Measurements from ENCODE around the gene MID1.

The MID1 gene

DNA sequence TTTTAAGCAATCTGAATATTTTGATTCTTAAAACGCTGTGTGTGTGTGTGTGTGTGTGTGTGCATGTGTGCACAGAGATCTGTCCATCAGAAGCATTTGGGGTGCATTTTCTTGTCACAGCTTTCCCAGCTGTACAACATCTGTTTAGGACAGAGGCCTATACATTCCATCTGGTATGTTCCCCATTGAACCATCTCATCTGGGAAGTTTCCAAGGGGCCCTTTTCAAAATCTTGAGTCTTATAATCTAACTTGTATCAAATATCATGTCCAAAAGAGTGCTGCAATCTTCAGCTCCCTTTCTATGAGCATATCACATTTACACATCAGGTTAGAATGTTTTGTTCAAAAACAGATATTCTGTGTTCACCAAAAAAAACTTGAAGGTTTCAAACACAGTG, 16.5 kb upstream of the MID1 start:
- Histone ChIP-seq H3K4me3 (ENCODE audit: low read depth in 1 of 5, low read length in 5 of 5) (no peak overlapping the region), H3K9me3 (ENCODE audit: control insufficient read depth in 5 of 5, low read length in 5 of 5) (peaks cover 0 to 3% (median 0%) of the 10 kb centered on the region in 5 donors), H3K36me3 (ENCODE audit: control insufficient read depth in 5 of 5, insufficient read depth in 5 of 5, low read length in 5 of 5) (no peaks in the 10 kb centered on the region), H3K27ac (ENCODE audit: low read depth, low read length) (no peak overlapping the region), H3K27me3 (ENCODE audit: control insufficient read depth in 5 of 5, insufficient read depth in 4 of 5, low read length in 5 of 5) (no peaks in the 10 kb centered on the region), H3K4me1 (ENCODE audit: control insufficient read depth in 5 of 5, insufficient read depth in 5 of 5, low read length in 5 of 5) (peaks cover 0 to 4% (median 0%) of the 10 kb centered on the region in 5 donors), H3K9ac (ENCODE audit: low read length in 5 of 5) (no peak overlapping the region)

DNA sequence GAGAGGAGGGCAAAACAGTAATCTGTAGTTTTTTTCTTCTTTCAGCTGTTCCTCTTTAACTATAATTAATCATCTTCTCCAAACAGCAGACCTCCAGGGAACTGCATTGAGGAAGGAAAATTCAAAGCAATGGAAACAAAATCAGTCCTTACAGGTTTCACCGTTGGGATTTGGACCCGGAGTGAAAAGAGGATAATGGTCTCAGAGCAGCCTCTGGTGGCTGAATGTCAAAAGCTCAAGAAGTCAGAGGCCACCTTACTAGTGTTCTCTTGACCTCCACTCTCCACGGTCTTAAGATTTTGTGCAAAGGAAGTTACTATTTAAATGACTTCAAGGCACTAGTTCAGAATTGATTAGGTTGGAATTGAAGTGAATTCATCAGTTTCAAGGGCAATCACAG, 16.0 kb upstream of the MID1 start:
- Histone ChIP-seq H3K4me3 (ENCODE audit: low read depth in 1 of 5, low read length in 5 of 5) (no peak overlapping the region), H3K27ac (ENCODE audit: low read depth, low read length) (peak overlapping the region; percentile 0), H3K9me3 (ENCODE audit: control insufficient read depth in 5 of 5, low read length in 5 of 5) (peaks cover 0 to 3% (median 0%) of the 10 kb centered on the region in 5 donors), H3K27me3 (ENCODE audit: control insufficient read depth in 5 of 5, insufficient read depth in 4 of 5, low read length in 5 of 5) (no peaks in the 10 kb centered on the region), H3K4me1 (ENCODE audit: control insufficient read depth in 5 of 5, insufficient read depth in 5 of 5, low read length in 5 of 5) (peaks cover 0 to 4% (median 0%) of the 10 kb centered on the region in 5 donors), H3K36me3 (ENCODE audit: control insufficient read depth in 5 of 5, insufficient read depth in 5 of 5, low read length in 5 of 5) (no peaks in the 10 kb centered on the region), H3K9ac (ENCODE audit: low read length in 5 of 5) (no peak overlapping the region)

- Histone ChIP-seq H3K27ac (ENCODE audit: low read depth, low read length) (no peak overlapping the region), H3K4me1 (ENCODE audit: control insufficient read depth in 5 of 5, insufficient read depth in 5 of 5, low read length in 5 of 5) (peaks cover 0 to 4% (median 0%) of the 10 kb centered on the region in 5 donors), H3K27me3 (ENCODE audit: control insufficient read depth in 5 of 5, insufficient read depth in 4 of 5, low read length in 5 of 5) (peaks cover 0 to 2% (median 0%) of the 10 kb centered on the region in 5 donors), H3K9ac (ENCODE audit: low read length in 5 of 5) (no peak overlapping the region), H3K9me3 (ENCODE audit: control insufficient read depth in 5 of 5, low read length in 5 of 5) (peaks cover 0 to 3% (median 0%) of the 10 kb centered on the region in 5 donors), H3K4me3 (ENCODE audit: low read depth in 1 of 5, low read length in 5 of 5) (no peak overlapping the region), H3K36me3 (ENCODE audit: control insufficient read depth in 5 of 5, insufficient read depth in 5 of 5, low read length in 5 of 5) (no peaks in the 10 kb centered on the region)
These were observed 14.2 kb upstream of the MID1 start for GRCh38 chrX:10634392-10635161.

GRCh38 chrX:10633722-10634121, 13.3 kb upstream of the MID1 start:
- Histone ChIP-seq H3K36me3 (ENCODE audit: control insufficient read depth in 5 of 5, insufficient read depth in 5 of 5, low read length in 5 of 5) (no peaks in the 10 kb centered on the region), H3K9me3 (ENCODE audit: control insufficient read depth in 5 of 5, low read length in 5 of 5) (peaks cover 0 to 3% (median 0%) of the 10 kb centered on the region in 5 donors), H3K4me1 (ENCODE audit: control insufficient read depth in 5 of 5, insufficient read depth in 5 of 5, low read length in 5 of 5) (peaks cover 0 to 4% (median 0%) of the 10 kb centered on the region in 5 donors), H3K27ac (ENCODE audit: low read depth, low read length) (no peak overlapping the region), H3K27me3 (ENCODE audit: control insufficient read depth in 5 of 5, insufficient read depth in 4 of 5, low read length in 5 of 5) (peaks cover 0 to 2% (median 0%) of the 10 kb centered on the region in 5 donors), H3K9ac (ENCODE audit: low read length in 5 of 5) (no peak overlapping the region), H3K4me3 (ENCODE audit: low read depth in 1 of 5, low read length in 5 of 5) (no peak overlapping the region)

- Histone ChIP-seq H3K4me3 (ENCODE audit: low read depth in 1 of 5, low read length in 5 of 5) (no peak overlapping the region), H3K4me1 (ENCODE audit: control insufficient read depth in 5 of 5, insufficient read depth in 5 of 5, low read length in 5 of 5) (peaks cover 0 to 4% (median 0%) of the 10 kb centered on the region in 5 donors), H3K27ac (ENCODE audit: low read depth, low read length) (no peak overlapping the region), H3K27me3 (ENCODE audit: control insufficient read depth in 5 of 5, insufficient read depth in 4 of 5, low read length in 5 of 5) (peaks cover 0 to 2% (median 0%) of the 10 kb centered on the region in 5 donors), H3K36me3 (ENCODE audit: control insufficient read depth in 5 of 5, insufficient read depth in 5 of 5, low read length in 5 of 5) (no peaks in the 10 kb centered on the region), H3K9ac (ENCODE audit: low read length in 5 of 5) (no peak overlapping the region), H3K9me3 (ENCODE audit: control insufficient read depth in 5 of 5, low read length in 5 of 5) (peaks cover 0 to 3% (median 0%) of the 10 kb centered on the region in 5 donors)
These were observed 11.2 kb upstream of the MID1 start for GRCh38 chrX:10631416-10632145.

DNA sequence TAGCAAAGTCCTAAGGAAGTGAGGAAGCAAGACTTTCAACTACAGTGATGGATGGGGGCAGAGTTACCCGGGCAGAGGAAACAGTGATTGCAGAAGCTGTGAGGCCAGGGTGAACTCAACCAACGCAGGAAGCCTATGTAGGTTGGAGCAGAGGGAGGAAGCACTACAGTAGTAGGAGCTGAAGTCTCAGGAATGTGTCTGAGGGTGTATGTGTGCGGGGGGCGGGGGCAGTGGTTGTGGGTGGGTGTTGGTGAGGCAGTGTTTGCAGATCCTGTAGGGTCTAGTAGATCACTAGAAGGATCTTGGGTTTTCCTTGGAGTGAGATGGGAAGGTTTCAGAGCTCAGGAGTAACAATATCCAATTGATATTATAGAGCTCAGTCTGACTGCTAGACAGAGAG, 9.9 kb upstream of the MID1 start:
- Histone ChIP-seq H3K27me3 (ENCODE audit: control insufficient read depth in 5 of 5, insufficient read depth in 4 of 5, low read length in 5 of 5) (peaks cover 0 to 2% (median 0%) of the 10 kb centered on the region in 5 donors), H3K27ac (ENCODE audit: low read depth, low read length) (no peak overlapping the region), H3K9ac (ENCODE audit: low read length in 5 of 5) (no peak overlapping the region), H3K4me3 (ENCODE audit: low read depth in 1 of 5, low read length in 5 of 5) (no peak overlapping the region), H3K9me3 (ENCODE audit: control insufficient read depth in 5 of 5, low read length in 5 of 5) (peaks cover 0 to 3% (median 0%) of the 10 kb centered on the region in 5 donors), H3K4me1 (ENCODE audit: control insufficient read depth in 5 of 5, insufficient read depth in 5 of 5, low read length in 5 of 5) (no peaks in the 10 kb centered on the region), H3K36me3 (ENCODE audit: control insufficient read depth in 5 of 5, insufficient read depth in 5 of 5, low read length in 5 of 5) (no peaks in the 10 kb centered on the region)

DNA sequence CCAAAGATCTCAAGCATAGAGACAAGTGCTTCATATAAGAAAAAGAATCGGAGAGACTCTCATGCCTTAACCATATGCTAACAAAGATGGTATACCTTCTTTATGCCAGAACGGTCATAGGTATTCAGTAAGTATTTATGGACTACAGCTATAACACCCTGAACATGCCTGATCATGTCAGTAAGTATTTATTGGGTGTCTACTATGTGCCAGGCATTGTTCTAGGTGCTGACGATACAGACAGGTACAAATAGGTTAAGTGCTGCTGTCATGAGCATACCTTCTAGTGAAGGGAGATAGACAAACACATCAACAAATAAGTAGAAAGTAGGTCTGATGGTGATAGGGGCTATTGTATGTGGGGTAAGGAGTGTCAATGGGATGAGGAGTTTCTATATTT, 9.5 kb upstream of the MID1 start:
- Histone ChIP-seq H3K9ac (ENCODE audit: low read length in 5 of 5) (no peak overlapping the region), H3K9me3 (ENCODE audit: control insufficient read depth in 5 of 5, low read length in 5 of 5) (peaks cover 0 to 3% (median 0%) of the 10 kb centered on the region in 5 donors), H3K36me3 (ENCODE audit: control insufficient read depth in 5 of 5, insufficient read depth in 5 of 5, low read length in 5 of 5) (no peaks in the 10 kb centered on the region), H3K27ac (ENCODE audit: low read depth, low read length) (no peak overlapping the region), H3K4me1 (ENCODE audit: control insufficient read depth in 5 of 5, insufficient read depth in 5 of 5, low read length in 5 of 5) (no peaks in the 10 kb centered on the region), H3K4me3 (ENCODE audit: low read depth in 1 of 5, low read length in 5 of 5) (no peak overlapping the region), H3K27me3 (ENCODE audit: control insufficient read depth in 5 of 5, insufficient read depth in 4 of 5, low read length in 5 of 5) (peaks cover 0 to 2% (median 0%) of the 10 kb centered on the region in 5 donors)

DNA sequence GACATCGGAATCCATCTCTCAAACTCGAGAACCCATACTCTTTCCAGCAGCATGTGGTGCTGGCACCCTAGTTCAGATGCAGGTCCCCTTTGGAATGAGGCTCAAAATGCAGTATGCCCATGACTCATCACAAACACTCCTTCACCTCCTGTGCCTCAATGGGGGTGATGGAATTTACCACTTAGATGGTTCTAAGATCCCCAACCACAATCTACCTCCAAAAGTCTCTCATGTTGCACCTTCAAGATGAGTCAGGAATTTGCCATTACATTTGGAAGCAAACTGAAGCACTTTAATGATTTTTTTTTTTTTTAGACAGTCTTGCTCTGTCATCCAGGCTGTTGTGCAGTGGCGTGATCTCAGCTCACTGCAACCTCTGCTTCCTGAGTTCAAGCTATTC, 8.5 kb upstream of the MID1 start:
- Histone ChIP-seq H3K27me3 (ENCODE audit: control insufficient read depth in 5 of 5, insufficient read depth in 4 of 5, low read length in 5 of 5) (peaks cover 0 to 2% (median 0%) of the 10 kb centered on the region in 5 donors), H3K4me1 (ENCODE audit: control insufficient read depth in 5 of 5, insufficient read depth in 5 of 5, low read length in 5 of 5) (no peaks in the 10 kb centered on the region), H3K36me3 (ENCODE audit: control insufficient read depth in 5 of 5, insufficient read depth in 5 of 5, low read length in 5 of 5) (no peaks in the 10 kb centered on the region), H3K9me3 (ENCODE audit: control insufficient read depth in 5 of 5, low read length in 5 of 5) (peaks cover 0 to 3% (median 0%) of the 10 kb centered on the region in 5 donors), H3K27ac (ENCODE audit: low read depth, low read length) (no peak overlapping the region), H3K9ac (ENCODE audit: low read length in 5 of 5) (no peak overlapping the region), H3K4me3 (ENCODE audit: low read depth in 1 of 5, low read length in 5 of 5) (no peak overlapping the region)

DNA sequence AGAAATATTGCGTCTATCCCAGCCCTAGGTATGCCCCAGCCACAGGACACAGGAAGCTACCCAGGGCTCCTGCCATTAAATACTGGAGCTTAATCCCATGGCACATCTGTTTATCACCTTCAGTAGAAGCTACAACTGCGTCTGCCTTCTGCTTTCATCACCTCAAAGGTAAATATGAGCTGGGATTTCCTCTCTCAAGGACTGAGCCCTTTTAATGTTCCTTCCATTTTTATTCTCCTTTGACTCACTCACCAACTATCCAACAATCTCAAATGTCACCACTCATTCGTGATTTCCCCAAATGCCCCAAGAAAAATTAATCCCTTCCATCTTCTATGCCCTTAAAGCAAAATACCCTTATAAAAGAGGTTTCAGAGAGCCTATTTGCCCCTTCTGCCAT, 1.8 kb upstream of the MID1 start:
- Histone ChIP-seq H3K36me3 (ENCODE audit: control insufficient read depth in 5 of 5, insufficient read depth in 5 of 5, low read length in 5 of 5) (no peaks in the 10 kb centered on the region), H3K27ac (ENCODE audit: low read depth, low read length) (no peak overlapping the region), H3K9me3 (ENCODE audit: control insufficient read depth in 5 of 5, low read length in 5 of 5) (no peaks in the 10 kb centered on the region), H3K4me3 (ENCODE audit: low read depth in 1 of 5, low read length in 5 of 5) (no peak overlapping the region), H3K4me1 (ENCODE audit: control insufficient read depth in 5 of 5, insufficient read depth in 5 of 5, low read length in 5 of 5) (peaks cover 3 to 19% (median 11%) of the 10 kb centered on the region in 5 donors), H3K27me3 (ENCODE audit: control insufficient read depth in 5 of 5, insufficient read depth in 4 of 5, low read length in 5 of 5) (peaks cover 0 to 23% (median 9%) of the 10 kb centered on the region in 5 donors), H3K9ac (ENCODE audit: low read length in 5 of 5) (no peak overlapping the region)
